HepG2 (cell line): ENCODE measurements around the gene SOAT2. TPM values are rescaled to one million over a fixed set of nuclear protein-coding genes. Genes with fewer than 3 reads are reported as not detected.

Source experiments
- ELF3 ChIP-seq: IDR thresholded peaks from 2 replicates; pipeline ENCODE4 v1.6.1; 2016; ENCODE audit warnings: missing genetic modification reagents, missing compliant biosample characterization
- FIP1L1 ChIP-seq: fragments of 200-400 bp; formaldehyde crosslinking; IDR thresholded peaks from 2 replicates; pipeline ENCODE4 v1.6.1; 2018; ENCODE audit warnings: low read depth, mild to moderate bottlenecking, low read length, moderate library complexity, borderline replicate concordance; ENCODE audit not compliant: insufficient read depth
- GLI4 ChIP-seq: sonication (generic); formaldehyde crosslinking; IDR thresholded peaks from 2 replicates; pipeline ENCODE4 v1.5.1; 2020; ENCODE audit warnings: missing genetic modification reagents, mild to moderate bottlenecking, moderate library complexity, borderline replicate concordance
- HOXA3 ChIP-seq: sonication (generic); formaldehyde crosslinking; IDR thresholded peaks from 2 replicates; pipeline ENCODE4 v1.5.0; 2020; ENCODE audit warnings: missing genetic modification reagents
- SATB2 ChIP-seq: sonication (generic); formaldehyde crosslinking; IDR thresholded peaks from 2 replicates; pipeline ENCODE4 v1.5.0; 2020; ENCODE audit warnings: missing genetic modification reagents
- SKI ChIP-seq: fragments of 450-650 bp; IDR thresholded peaks from one replicate; pipeline ENCODE4 v1.6.1; 2018; ENCODE audit warnings: mild to moderate bottlenecking; ENCODE audit not compliant: partially characterized antibody
- STAT5B ChIP-seq: sonication (generic); formaldehyde crosslinking; IDR thresholded peaks from 2 replicates; pipeline ENCODE4 v1.4.0; 2020; ENCODE audit warnings: missing genetic modification reagents
- ZNF326 ChIP-seq: sonication (generic); formaldehyde crosslinking; IDR thresholded peaks from 2 replicates; pipeline ENCODE4 v1.4.0; 2020; ENCODE audit warnings: missing genetic modification reagents, borderline replicate concordance
- ZNF446 ChIP-seq: sonication (generic); formaldehyde crosslinking; IDR thresholded peaks from 2 replicates; pipeline ENCODE4 v1.5.0; 2020; ENCODE audit warnings: mild to moderate bottlenecking, missing genetic modification reagents
- ZNF556 ChIP-seq: sonication (generic); formaldehyde crosslinking; IDR thresholded peaks from 2 replicates; pipeline ENCODE4 v1.4.0; 2020; ENCODE audit warnings: mild to moderate bottlenecking, missing genetic modification reagents, borderline replicate concordance
- ZNF572 ChIP-seq: sonication (generic); formaldehyde crosslinking; IDR thresholded peaks from 2 replicates; pipeline ENCODE4 v1.5.1; 2020; ENCODE audit warnings: mild to moderate bottlenecking, missing genetic modification reagents
- ZSCAN25 ChIP-seq: sonication (generic); formaldehyde crosslinking; IDR thresholded peaks from 2 replicates; pipeline ENCODE4 v1.8.0; 2022; ENCODE audit warnings: mild to moderate bottlenecking, missing genetic modification reagents
- polyA plus RNA-seq, 8 experiments: library from polyadenylated mRNA; depleted of rRNA in 3 of 8; stranded (reverse) in 7 of 8; unstranded in 1 of 8; fragments of >200 nt; fragmentation: Illumina TruSeq in 4 of 8; extraction: Trizol in 4 of 8; gene quantifications; 2 replicates each; pipeline versions ENCODE4 v1.2.1 to v1.2.3, GENCODE V29; 2011 to 2016; ENCODE audit warnings: low read depth in 4 of 8, missing spikeins in 1 of 8, mixed read lengths in 1 of 8; ENCODE audit not compliant: insufficient read depth in 1 of 8
- total RNA-seq, 5 experiments: library from RNA; depleted of rRNA; stranded (reverse); fragments of >200 nt; fragmentation: Illumina TruSeq; extraction: Trizol; gene quantifications; 2 replicates each; pipeline ENCODE4 v1.2.3, GENCODE V29; 2016; ENCODE audit warnings: low read depth in 1 of 5
- TF ChIP-seq, protein P1 (sequence below): sonication (generic); formaldehyde crosslinking; IDR thresholded peaks from 2 replicates; pipeline ENCODE4 v1.4.0; 2020; ENCODE audit warnings: missing genetic modification reagents
- TF ChIP-seq, protein P2 (sequence below): sonication (generic); formaldehyde crosslinking; IDR thresholded peaks from 2 replicates; pipeline ENCODE4 v1.8.1; 2023; ENCODE audit warnings: mild to moderate bottlenecking, missing genetic modification reagents, borderline replicate concordance
- TF ChIP-seq, protein P3 (sequence below): sonication (generic); formaldehyde crosslinking; IDR thresholded peaks from 2 replicates; pipeline ENCODE4 v1.5.0; 2020; ENCODE audit warnings: missing genetic modification reagents, mild to moderate bottlenecking, borderline replicate concordance
- TF ChIP-seq, protein P4 (sequence below): sonication (generic); formaldehyde crosslinking; IDR thresholded peaks from 2 replicates; pipeline ENCODE4 v1.5.1; 2020; ENCODE audit warnings: mild to moderate bottlenecking, missing genetic modification reagents, moderate library complexity
- TF ChIP-seq, protein P5 (sequence below): sonication (generic); formaldehyde crosslinking; IDR thresholded peaks from 2 replicates; pipeline ENCODE4 v1.4.0; 2020; ENCODE audit warnings: missing genetic modification reagents
- TF ChIP-seq, protein P6 (sequence below): sonication (generic); formaldehyde crosslinking; IDR thresholded peaks from 2 replicates; pipeline ENCODE4 v1.4.0; 2020; ENCODE audit warnings: mild to moderate bottlenecking, low read depth, missing genetic modification reagents
- TF ChIP-seq, protein P7 (sequence below): IDR thresholded peaks from 2 replicates; pipeline ENCODE4 v1.6.1; 2012; ENCODE audit warnings: inconsistent platforms
- TF ChIP-seq, protein P8 (sequence below): sonication (generic); formaldehyde crosslinking; IDR thresholded peaks from 2 replicates; pipeline ENCODE4 v1.4.0; 2020; ENCODE audit warnings: missing genetic modification reagents

SOAT2 gene
- total and polyA plus RNA-seq, 2 of the 13 experiments (the other 11 are each of a cell fraction or from before 2014, with no cell fraction given) = 14.9 to 108 TPM

DNA sequence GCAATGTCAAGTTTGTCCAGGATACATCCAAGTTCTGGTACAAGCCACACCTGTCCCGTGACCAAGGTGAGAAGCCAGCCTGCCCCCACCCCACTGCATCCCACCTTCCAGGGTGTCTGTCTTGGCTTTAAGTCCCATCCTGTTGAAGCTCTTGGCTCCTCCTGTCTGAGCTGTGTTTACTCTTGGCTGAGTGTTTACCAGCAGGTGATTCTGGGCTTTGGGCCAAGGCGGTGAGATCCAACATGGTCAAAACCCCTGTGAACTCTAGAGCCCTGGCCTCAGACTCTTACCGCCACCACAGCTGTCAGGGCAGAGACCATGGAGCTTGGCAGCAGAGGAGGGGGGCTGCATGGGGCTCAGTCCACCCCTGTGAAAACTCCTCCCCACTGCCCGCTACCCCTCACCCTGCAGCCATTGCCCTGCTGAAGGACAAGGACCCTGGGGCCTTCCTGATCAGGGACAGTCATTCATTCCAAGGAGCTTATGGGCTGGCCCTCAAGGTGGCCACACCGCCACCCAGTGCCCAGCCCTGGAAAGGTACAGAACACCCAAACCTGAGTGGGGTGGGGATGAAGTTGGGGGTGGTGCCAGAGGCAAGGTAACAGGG, 41.8 kb upstream of the SOAT2 start (continued):
- TF ChIP-seq, protein P1, sequence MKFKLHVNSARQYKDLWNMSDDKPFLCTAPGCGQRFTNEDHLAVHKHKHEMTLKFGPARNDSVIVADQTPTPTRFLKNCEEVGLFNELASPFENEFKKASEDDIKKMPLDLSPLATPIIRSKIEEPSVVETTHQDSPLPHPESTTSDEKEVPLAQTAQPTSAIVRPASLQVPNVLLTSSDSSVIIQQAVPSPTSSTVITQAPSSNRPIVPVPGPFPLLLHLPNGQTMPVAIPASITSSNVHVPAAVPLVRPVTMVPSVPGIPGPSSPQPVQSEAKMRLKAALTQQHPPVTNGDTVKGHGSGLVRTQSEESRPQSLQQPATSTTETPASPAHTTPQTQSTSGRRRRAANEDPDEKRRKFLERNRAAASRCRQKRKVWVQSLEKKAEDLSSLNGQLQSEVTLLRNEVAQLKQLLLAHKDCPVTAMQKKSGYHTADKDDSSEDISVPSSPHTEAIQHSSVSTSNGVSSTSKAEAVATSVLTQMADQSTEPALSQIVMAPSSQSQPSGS (CRISPR knock-in tag) = no peak
- TF ChIP-seq GLI4 = no peak
- no peak for TF ChIP-seq STAT5B (CRISPR knock-in tag)
- TF ChIP-seq, protein P2, sequence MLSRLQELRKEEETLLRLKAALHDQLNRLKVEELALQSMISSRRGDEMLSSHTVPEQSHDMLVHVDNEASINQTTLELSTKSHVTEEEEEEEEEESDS (CRISPR knock-in tag) = no peak
- TF ChIP-seq, protein P3, sequence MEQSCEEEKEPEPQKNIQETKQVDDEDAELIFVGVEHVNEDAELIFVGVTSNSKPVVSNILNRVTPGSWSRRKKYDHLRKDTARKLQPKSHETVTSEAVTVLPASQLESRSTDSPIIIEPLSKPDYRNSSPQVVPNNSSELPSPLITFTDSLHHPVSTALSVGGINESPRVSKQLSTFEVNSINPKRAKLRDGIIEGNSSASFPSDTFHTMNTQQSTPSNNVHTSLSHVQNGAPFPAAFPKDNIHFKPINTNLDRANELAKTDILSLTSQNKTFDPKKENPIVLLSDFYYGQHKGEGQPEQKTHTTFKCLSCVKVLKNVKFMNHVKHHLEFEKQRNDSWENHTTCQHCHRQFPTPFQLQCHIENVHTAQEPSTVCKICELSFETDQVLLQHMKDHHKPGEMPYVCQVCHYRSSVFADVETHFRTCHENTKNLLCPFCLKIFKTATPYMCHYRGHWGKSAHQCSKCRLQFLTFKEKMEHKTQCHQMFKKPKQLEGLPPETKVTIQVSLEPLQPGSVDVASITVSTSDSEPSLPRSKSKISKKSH = no peak
- no peak for TF ChIP-seq SATB2
- peak; percentile 73 for TF ChIP-seq ELF3
- TF ChIP-seq, protein P4, sequence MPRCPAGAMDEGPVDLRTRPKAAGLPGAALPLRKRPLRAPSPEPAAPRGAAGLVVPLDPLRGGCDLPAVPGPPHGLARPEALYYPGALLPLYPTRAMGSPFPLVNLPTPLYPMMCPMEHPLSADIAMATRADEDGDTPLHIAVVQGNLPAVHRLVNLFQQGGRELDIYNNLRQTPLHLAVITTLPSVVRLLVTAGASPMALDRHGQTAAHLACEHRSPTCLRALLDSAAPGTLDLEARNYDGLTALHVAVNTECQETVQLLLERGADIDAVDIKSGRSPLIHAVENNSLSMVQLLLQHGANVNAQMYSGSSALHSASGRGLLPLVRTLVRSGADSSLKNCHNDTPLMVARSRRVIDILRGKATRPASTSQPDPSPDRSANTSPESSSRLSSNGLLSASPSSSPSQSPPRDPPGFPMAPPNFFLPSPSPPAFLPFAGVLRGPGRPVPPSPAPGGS = no peak
- TF ChIP-seq, protein P5, sequence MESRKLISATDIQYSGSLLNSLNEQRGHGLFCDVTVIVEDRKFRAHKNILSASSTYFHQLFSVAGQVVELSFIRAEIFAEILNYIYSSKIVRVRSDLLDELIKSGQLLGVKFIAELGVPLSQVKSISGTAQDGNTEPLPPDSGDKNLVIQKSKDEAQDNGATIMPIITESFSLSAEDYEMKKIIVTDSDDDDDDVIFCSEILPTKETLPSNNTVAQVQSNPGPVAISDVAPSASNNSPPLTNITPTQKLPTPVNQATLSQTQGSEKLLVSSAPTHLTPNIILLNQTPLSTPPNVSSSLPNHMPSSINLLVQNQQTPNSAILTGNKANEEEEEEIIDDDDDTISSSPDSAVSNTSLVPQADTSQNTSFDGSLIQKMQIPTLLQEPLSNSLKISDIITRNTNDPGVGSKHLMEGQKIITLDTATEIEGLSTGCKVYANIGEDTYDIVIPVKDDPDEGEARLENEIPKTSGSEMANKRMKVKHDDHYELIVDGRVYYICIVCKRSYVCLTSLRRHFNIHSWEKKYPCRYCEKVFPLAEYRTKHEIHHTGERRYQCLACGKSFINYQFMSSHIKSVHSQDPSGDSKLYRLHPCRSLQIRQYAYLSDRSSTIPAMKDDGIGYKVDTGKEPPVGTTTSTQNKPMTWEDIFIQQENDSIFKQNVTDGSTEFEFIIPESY (CRISPR knock-in tag) = peak; percentile 96
- TF ChIP-seq, protein P6, sequence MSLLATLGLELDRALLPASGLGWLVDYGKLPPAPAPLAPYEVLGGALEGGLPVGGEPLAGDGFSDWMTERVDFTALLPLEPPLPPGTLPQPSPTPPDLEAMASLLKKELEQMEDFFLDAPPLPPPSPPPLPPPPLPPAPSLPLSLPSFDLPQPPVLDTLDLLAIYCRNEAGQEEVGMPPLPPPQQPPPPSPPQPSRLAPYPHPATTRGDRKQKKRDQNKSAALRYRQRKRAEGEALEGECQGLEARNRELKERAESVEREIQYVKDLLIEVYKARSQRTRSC (CRISPR knock-in tag) = no peak
- TF ChIP-seq ZNF446 (CRISPR knock-in tag) = no peak
- TF ChIP-seq FIP1L1 = no peak
- TF ChIP-seq, protein P7, sequence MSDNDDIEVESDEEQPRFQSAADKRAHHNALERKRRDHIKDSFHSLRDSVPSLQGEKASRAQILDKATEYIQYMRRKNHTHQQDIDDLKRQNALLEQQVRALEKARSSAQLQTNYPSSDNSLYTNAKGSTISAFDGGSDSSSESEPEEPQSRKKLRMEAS = peak; percentile 59; the same call in 1 of the 2 replicates
- peak; percentile 78 for TF ChIP-seq SKI
- TF ChIP-seq ZNF572 = 0 out of 2 replicates have a peak, but pooled peaks have one; percentile 33
- no peak for TF ChIP-seq ZNF326
- TF ChIP-seq HOXA3 (CRISPR knock-in tag) = peak; percentile 67; the same call in 1 of the 2 replicates
- TF ChIP-seq, protein P8, sequence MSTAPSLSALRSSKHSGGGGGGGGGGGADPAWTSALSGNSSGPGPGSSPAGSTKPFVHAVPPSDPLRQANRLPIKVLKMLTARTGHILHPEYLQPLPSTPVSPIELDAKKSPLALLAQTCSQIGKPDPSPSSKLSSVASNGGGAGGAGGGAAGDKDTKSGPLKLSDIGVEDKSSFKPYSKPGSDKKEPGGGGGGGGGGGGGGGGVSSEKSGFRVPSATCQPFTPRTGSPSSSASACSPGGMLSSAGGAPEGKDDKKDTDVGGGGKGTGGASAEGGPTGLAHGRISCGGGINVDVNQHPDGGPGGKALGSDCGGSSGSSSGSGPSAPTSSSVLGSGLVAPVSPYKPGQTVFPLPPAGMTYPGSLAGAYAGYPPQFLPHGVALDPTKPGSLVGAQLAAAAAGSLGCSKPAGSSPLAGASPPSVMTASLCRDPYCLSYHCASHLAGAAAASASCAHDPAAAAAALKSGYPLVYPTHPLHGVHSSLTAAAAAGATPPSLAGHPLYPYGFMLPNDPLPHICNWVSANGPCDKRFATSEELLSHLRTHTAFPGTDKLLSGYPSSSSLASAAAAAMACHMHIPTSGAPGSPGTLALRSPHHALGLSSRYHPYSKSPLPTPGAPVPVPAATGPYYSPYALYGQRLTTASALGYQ (CRISPR knock-in tag) = peak; percentile 69; the same call in 1 of the 2 replicates
- TF ChIP-seq ZSCAN25 (CRISPR knock-in tag) = peak; percentile 98
- TF ChIP-seq ZNF556 (CRISPR knock-in tag) = no peak
